Measurements from ENCODE around the gene KIFBP. TPM values are rescaled to one million over a fixed set of nuclear protein-coding genes. Genes with fewer than 3 reads are reported as not detected.
A peak's percentile ranks its signal among the peaks of the same experiment; 100 is the strongest.

Gene KIFBP
- total and polyA plus RNA-seq, 9 of the 15 experiments (the other 6 are each of a cell fraction or from before 2014, with no cell fraction given) = 5.6 to 23.2 (median 14.8) TPM

GRCh38 chr10:68988530-68989316, at the start of gene KIFBP (continued):
- TF ChIP-seq TSHZ1 (CRISPR knock-in tag; IDR thresholded peaks at IDR 0.05) (no peak), CBX2 (IDR thresholded peaks at IDR 0.05; ENCODE audit: insufficient read depth, low read length, poor library complexity, severe bottlenecking) (no peak), ZBTB40 (IDR thresholded peaks at IDR 0.05) (no peak), ZBTB40 (CRISPR knock-in tag; IDR thresholded peaks at IDR 0.05) (no peak), EP300 (IDR thresholded peaks at IDR 0.05; ENCODE audit: low read length) (peak; percentile 48)

All from K562 (cell line).